Measurements from ENCODE around the gene SLC25A40.
"Not testable (repeated sequence)": the region's sequence is repeated elsewhere in the genome, so short reads cannot be mapped to it uniquely, and the experiment has no call there.

Gene SLC25A40

DNA sequence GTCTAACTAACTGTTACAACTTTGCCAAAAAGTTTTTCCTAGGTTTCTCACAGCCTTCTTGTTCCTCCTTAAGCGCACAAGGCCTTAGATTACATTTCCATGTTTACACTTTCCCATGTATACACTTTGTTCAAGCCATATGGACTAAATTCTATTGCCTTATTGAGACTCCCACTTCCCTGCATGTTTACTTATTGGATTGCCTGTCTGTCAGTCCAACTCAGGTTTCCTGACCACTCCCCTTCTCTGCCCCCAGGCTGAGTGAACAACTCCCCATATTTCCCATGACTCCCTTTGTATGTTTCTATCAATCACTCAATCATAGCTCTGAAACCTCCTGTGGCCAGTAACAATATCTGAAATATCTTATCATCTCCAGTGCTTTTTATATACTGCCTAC lies 43.0 kb downstream of the SLC25A40 start:
- TF ChIP-seq, protein P1, sequence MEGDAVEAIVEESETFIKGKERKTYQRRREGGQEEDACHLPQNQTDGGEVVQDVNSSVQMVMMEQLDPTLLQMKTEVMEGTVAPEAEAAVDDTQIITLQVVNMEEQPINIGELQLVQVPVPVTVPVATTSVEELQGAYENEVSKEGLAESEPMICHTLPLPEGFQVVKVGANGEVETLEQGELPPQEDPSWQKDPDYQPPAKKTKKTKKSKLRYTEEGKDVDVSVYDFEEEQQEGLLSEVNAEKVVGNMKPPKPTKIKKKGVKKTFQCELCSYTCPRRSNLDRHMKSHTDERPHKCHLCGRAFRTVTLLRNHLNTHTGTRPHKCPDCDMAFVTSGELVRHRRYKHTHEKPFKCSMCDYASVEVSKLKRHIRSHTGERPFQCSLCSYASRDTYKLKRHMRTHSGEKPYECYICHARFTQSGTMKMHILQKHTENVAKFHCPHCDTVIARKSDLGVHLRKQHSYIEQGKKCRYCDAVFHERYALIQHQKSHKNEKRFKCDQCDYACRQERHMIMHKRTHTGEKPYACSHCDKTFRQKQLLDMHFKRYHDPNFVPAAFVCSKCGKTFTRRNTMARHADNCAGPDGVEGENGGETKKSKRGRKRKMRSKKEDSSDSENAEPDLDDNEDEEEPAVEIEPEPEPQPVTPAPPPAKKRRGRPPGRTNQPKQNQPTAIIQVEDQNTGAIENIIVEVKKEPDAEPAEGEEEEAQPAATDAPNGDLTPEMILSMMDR (IDR thresholded peaks at IDR 0.05; ENCODE audit: borderline replicate concordance, control extremely low read depth, extremely low read depth, insufficient read depth, missing control alignments), result no peak
- in situ Hi-C loops (cut with MboI; ENCODE audit: low sequenced_read_pairs, unreplicated experiment), result no loop called here
- no peak for DNase-seq (ENCODE audit: low spot score)

- no peak for DNase-seq (ENCODE audit: low spot score)
- in situ Hi-C loops (cut with MboI; ENCODE audit: low sequenced_read_pairs, unreplicated experiment), result no loop called here
- TF ChIP-seq, protein P1 (IDR thresholded peaks at IDR 0.05; ENCODE audit: borderline replicate concordance, control extremely low read depth, extremely low read depth, insufficient read depth, missing control alignments), result no peak
These were observed 45.1 kb downstream of the SLC25A40 start for GRCh38 chr7:87831097-87831496.

- DNase-seq (ENCODE audit: low spot score); in situ Hi-C loops (cut with MboI; ENCODE audit: low sequenced_read_pairs, unreplicated experiment): not testable (repeated sequence)
These were observed 47.8 kb downstream of the SLC25A40 start for GRCh38 chr7:87828383-87828782.

DNA sequence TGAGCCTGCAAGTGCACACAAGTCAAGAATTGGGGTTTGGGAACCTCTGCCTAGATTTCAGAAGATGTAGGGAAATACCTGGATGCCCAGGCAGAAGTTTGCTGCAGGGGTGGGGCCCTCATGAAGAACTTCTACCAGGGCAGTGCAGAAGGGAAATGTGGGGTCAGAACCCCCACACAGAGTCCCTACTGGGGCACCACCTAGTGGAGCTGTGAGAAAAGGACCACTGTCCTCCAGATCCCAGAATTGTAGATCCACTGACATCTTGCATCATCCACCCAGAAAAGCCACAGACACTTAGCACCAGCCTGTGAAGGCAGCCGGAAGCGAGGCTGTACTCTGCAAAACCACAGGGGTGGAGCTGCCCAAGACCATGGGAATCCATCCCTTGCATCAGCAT lies 50.8 kb downstream of the SLC25A40 start:
- in situ Hi-C loops (cut with MboI; ENCODE audit: low sequenced_read_pairs, unreplicated experiment); DNase-seq (ENCODE audit: low spot score): not testable (repeated sequence)

- in situ Hi-C loops (cut with MboI; ENCODE audit: low sequenced_read_pairs, unreplicated experiment); DNase-seq (ENCODE audit: low spot score): not testable (repeated sequence)
These were observed 54.1 kb downstream of the SLC25A40 start for GRCh38 chr7:87822056-87822455.

GRCh38 chr7:87818336-87818735 lies 57.8 kb downstream of the SLC25A40 start:
- in situ Hi-C loops (cut with MboI; ENCODE audit: low sequenced_read_pairs, unreplicated experiment), result no loop called here
- TF ChIP-seq, protein P1 (IDR thresholded peaks at IDR 0.05; ENCODE audit: borderline replicate concordance, control extremely low read depth, extremely low read depth, insufficient read depth, missing control alignments), result no peak
- no peak for DNase-seq (ENCODE audit: low spot score)

- DNase-seq (ENCODE audit: low spot score), result no peak
- TF ChIP-seq, protein P1 (IDR thresholded peaks at IDR 0.05; ENCODE audit: borderline replicate concordance, control extremely low read depth, extremely low read depth, insufficient read depth, missing control alignments), result no peak
- in situ Hi-C loops (cut with MboI; ENCODE audit: low sequenced_read_pairs, unreplicated experiment), result no loop called here
These were observed 59.8 kb downstream of the SLC25A40 start for GRCh38 chr7:87816389-87816788.

GRCh38 chr7:87810726-87811125 lies 65.4 kb downstream of the SLC25A40 start:
- no peak for DNase-seq (ENCODE audit: low spot score)
- in situ Hi-C loops (cut with MboI; ENCODE audit: low sequenced_read_pairs, unreplicated experiment), result no loop called here
- TF ChIP-seq, protein P1 (IDR thresholded peaks at IDR 0.05; ENCODE audit: borderline replicate concordance, control extremely low read depth, extremely low read depth, insufficient read depth, missing control alignments), result no peak

Data from GM13976 (cell line).